Progenitor cell of endocrine pancreas (in vitro differentiated cells): ENCODE results near the gene TPGS1. TPM values are rescaled to one million over a fixed set of nuclear protein-coding genes. Genes with fewer than 3 reads are reported as not detected.

Experiments used
- DNase-seq: peaks from one replicate; pipeline ENCODE4 v3.0.0; 2021; ENCODE audit warnings: low spot score; ENCODE audit not compliant: unreplicated experiment
- H3K27ac Mint-ChIP-seq: 2 replicates; pipeline ENCODE4 v1.8.0; 2021; ENCODE audit warnings: mild to moderate bottlenecking, moderate library complexity, mixed read lengths
- H3K27me3 Mint-ChIP-seq: 2 replicates; pipeline ENCODE4 v1.8.0; 2021; ENCODE audit warnings: mixed read lengths
- H3K36me3 Mint-ChIP-seq: 2 replicates; pipeline ENCODE4 v1.8.0; 2022; ENCODE audit warnings: mixed read lengths; ENCODE audit not compliant: insufficient read depth
- H3K4me1 Mint-ChIP-seq: 2 replicates; pipeline ENCODE4 v1.8.0; 2021; ENCODE audit warnings: low read depth, mixed read lengths
- H3K4me3 Mint-ChIP-seq: 2 replicates; pipeline ENCODE4 v1.8.0; 2021; ENCODE audit warnings: low read depth, mild to moderate bottlenecking, moderate library complexity, mixed read lengths
- H3K9me3 Mint-ChIP-seq: 2 replicates; pipeline ENCODE4 v1.8.0; 2021; ENCODE audit warnings: low read depth, mixed read lengths
- total RNA-seq: library from RNA; stranded (reverse); gene quantifications from 2 replicates; pipeline ENCODE4 v1.2.1, GENCODE V29; 2021
- TF ChIP-seq, protein P1 (sequence below): fragments of 200-600 bp; sonication (generic); IDR thresholded peaks from one replicate; pipeline ENCODE4 v1.5.0; 2021; ENCODE audit warnings: antibody characterized with exemption, mild to moderate bottlenecking; ENCODE audit not compliant: unreplicated experiment

The TPGS1 gene
- total RNA-seq, 1 donor from 2014 or later: 16.4 TPM

DNA sequence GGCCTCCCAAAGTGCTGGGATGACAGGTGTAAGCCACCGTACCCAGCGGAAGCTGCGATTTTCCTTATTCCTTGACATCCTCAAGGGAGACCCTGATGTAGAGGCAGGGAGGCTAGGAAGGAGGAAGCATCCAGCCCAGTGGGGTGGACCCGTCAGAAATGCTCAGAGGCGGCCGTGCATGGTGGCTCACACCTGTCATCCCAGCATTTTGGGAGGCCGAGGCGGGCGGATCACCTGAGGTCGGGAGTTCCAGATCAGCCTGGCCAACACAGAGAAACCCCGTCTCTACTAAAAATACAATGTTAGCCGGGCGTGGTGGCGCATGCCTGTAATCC lies 48.1 kb downstream of the TPGS1 start:
- Mint-ChIP-seq H3K9me3 (no peaks in the 10 kb centered on the region), H3K27ac (no peak overlapping the region), H3K27me3 (peaks cover 8% of the 10 kb centered on the region), H3K4me1 (no peaks in the 10 kb centered on the region), H3K4me3 (no peak overlapping the region), H3K36me3 (no peaks in the 10 kb centered on the region)
- no peak for DNase-seq
- TF ChIP-seq, protein P1, sequence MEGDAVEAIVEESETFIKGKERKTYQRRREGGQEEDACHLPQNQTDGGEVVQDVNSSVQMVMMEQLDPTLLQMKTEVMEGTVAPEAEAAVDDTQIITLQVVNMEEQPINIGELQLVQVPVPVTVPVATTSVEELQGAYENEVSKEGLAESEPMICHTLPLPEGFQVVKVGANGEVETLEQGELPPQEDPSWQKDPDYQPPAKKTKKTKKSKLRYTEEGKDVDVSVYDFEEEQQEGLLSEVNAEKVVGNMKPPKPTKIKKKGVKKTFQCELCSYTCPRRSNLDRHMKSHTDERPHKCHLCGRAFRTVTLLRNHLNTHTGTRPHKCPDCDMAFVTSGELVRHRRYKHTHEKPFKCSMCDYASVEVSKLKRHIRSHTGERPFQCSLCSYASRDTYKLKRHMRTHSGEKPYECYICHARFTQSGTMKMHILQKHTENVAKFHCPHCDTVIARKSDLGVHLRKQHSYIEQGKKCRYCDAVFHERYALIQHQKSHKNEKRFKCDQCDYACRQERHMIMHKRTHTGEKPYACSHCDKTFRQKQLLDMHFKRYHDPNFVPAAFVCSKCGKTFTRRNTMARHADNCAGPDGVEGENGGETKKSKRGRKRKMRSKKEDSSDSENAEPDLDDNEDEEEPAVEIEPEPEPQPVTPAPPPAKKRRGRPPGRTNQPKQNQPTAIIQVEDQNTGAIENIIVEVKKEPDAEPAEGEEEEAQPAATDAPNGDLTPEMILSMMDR: no peak

DNA sequence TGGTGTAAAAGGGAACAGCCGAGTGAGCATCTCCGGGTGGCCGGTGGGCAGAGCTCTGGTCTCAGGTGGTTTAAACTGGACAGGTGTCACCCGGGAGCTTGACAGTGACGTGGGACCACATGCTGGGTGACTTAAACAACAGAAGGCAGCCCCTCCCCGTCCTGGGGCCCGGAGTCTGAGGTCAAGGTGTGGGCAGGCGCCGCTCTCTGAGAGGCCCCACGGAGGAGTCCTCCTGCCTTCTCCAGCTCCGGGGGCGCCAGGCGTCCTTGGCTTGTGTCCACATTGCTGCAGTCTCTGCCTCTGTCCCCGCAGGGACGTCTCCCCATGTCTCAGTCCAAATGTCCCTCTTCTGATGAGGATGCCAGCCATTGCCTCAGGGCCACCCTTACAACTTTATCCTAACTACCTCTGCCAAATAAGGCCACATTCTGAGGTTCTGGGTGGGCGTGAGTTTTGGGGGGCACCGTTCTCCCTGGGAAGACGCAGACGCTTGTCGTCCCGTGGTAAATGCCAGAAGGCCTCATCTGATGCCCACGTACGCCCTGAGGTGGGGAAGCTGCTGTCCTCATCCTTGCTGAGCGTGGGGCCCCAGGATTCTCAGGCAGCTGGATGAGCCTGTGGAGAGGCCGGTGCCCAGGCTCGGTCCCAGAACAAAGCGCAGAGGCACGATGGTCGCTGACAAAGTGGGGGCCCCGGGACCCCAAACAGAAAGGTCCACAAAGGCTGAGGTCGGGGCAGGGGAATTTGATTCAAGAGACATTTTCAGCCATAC lies 49.5 kb downstream of the TPGS1 start:
- no peak for DNase-seq
- TF ChIP-seq, protein P1: no peak
- no peaks in the 10 kb centered on the region for H3K4me1 Mint-ChIP-seq
- no peak overlapping the region for H3K27ac Mint-ChIP-seq
- H3K9me3 Mint-ChIP-seq: no peaks in the 10 kb centered on the region
- no peak overlapping the region for H3K4me3 Mint-ChIP-seq
- H3K27me3 Mint-ChIP-seq: peaks cover 3% of the 10 kb centered on the region
- H3K36me3 Mint-ChIP-seq: peaks cover 2% of the 10 kb centered on the region

DNA sequence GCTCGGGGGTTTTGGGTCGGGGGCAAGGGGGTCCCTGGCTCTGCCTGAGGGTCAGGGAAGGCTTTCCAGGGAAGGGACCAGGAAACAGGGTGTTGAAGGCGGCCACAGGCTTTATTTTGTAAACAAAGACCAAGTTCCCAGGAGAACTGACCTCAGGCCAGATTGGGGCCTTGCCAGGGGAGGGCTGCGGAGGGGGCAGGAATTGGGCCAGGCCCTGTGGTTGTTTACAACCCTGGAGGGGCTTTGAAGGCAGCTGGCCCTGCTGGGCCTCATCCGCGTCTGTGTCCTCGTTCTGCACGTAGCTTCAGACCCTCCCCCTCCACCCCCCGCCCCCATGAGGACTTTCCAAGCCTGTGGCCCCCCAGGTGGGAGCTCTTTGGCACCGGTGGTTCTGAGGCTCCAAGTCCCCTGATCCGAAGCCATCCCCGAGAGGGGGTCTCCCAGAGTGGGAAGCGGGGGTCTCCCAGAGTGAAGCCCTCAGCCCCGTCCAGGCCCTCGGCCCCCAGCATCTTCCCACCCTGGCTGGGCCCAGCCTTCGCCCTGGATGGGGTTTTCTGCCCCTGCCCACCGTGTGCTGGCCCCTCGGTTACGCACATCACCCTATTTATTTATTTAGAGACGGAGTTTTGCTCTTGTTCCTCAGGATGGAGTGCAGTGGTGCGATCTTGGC lies 51.6 kb downstream of the TPGS1 start:
- peaks cover 10% of the 10 kb centered on the region for H3K36me3 Mint-ChIP-seq
- H3K4me1 Mint-ChIP-seq: no peaks in the 10 kb centered on the region
- no peak for DNase-seq
- H3K27me3 Mint-ChIP-seq: no peaks in the 10 kb centered on the region
- TF ChIP-seq, protein P1: no peak
- H3K27ac Mint-ChIP-seq: no peak overlapping the region
- no peak overlapping the region for H3K4me3 Mint-ChIP-seq
- H3K9me3 Mint-ChIP-seq: peaks cover 5% of the 10 kb centered on the region

DNA sequence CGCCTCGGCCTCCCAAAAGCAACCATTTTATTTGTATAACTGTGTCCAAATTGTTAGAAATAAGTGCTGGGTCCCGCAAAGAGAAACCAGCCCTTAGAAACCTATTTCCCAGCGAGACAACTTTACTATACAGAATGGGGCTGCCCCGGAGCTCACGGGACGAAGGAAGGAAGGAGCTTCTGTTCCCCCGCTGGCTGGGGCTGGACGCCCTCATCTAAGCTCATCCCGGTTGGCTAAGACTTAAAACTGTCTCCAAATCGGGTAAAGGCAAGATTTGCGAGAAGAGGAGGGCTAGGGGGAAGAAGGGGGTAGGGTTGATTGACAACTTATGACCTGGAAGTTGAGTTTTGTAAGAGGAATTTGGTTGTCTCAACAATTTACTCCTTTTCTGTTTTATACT lies 52.8 kb downstream of the TPGS1 start:
- Mint-ChIP-seq H3K4me1 (no peaks in the 10 kb centered on the region), H3K4me3 (no peak overlapping the region), H3K27me3 (no peaks in the 10 kb centered on the region), H3K9me3 (peaks cover 5% of the 10 kb centered on the region), H3K27ac (no peak overlapping the region), H3K36me3 (peaks cover 10% of the 10 kb centered on the region)
- TF ChIP-seq, protein P1: no peak
- no peak for DNase-seq

DNA sequence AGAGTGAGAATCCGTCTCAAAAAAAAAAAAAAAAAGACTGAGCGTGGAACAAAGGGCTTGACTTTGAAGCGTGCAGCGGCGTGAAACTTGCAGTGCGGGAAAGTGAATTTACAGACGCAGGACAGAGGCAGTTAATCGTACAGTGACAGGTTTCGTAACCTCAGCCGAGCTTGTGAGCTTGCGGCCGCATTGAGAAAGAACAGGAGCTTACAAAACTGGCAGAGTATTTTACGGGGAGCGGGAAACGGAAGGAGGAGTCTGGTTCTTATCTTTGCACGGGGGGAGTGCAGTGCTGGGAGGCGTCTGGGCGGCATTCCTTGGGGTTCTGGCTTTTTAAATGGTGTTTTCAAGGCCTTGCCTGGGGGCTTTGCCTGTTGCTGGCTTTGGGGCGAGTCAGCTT lies 59.1 kb downstream of the TPGS1 start:
- Mint-ChIP-seq H3K36me3 (peaks cover 22% of the 10 kb centered on the region), H3K27ac (no peak overlapping the region), H3K4me3 (no peak overlapping the region), H3K4me1 (peaks cover 5% of the 10 kb centered on the region), H3K9me3 (peaks cover 9% of the 10 kb centered on the region), H3K27me3 (no peaks in the 10 kb centered on the region)
- TF ChIP-seq, protein P1: no peak
- no peak for DNase-seq
